ENCODE results near the gene CAMK2A.

The CAMK2A gene

GRCh38 chr5:150264667-150265603 lies 24.6 kb downstream of the CAMK2A start:
- Mint-ChIP-seq H3K4me1 (peaks cover 33% of the 10 kb centered on the region), H3K36me3 (ENCODE audit: low read depth) (no peaks in the 10 kb centered on the region), H3K4me3 (peak overlapping the region in 1 of 3 experiments; percentile 6), H3K27me3 (ENCODE audit: low read depth) (peaks cover 4% of the 10 kb centered on the region), H3K27ac (peak overlapping the region in 2 of 3 experiments; percentile 41 to 69), H3K9me3 (no peaks in the 10 kb centered on the region)
- no peak for TF ChIP-seq CTCF (IDR thresholded peaks at IDR 0.05; ENCODE audit: unreplicated experiment in 3 of 3)

GRCh38 chr5:150263801-150264621 lies 25.6 kb downstream of the CAMK2A start:
- Mint-ChIP-seq H3K36me3 (ENCODE audit: low read depth) (no peaks in the 10 kb centered on the region), H3K27ac (peak overlapping the region in 1 of 3 experiments; percentile 41), H3K9me3 (no peaks in the 10 kb centered on the region), H3K4me1 (peaks cover 33% of the 10 kb centered on the region), H3K4me3 (no peak overlapping the region), H3K27me3 (ENCODE audit: low read depth) (peaks cover 4% of the 10 kb centered on the region)
- no peak for TF ChIP-seq CTCF (IDR thresholded peaks at IDR 0.05; ENCODE audit: unreplicated experiment in 3 of 3)

- H3K4me1 Mint-ChIP-seq, result peaks cover 30% of the 10 kb centered on the region
- peak overlapping the region in 1 of 3 experiments; percentile 41 for H3K27ac Mint-ChIP-seq
- peaks cover 4% of the 10 kb centered on the region for H3K27me3 Mint-ChIP-seq (ENCODE audit: low read depth)
- no peak for TF ChIP-seq CTCF (IDR thresholded peaks at IDR 0.05; ENCODE audit: unreplicated experiment in 3 of 3)
- no peaks in the 10 kb centered on the region for H3K36me3 Mint-ChIP-seq (ENCODE audit: low read depth)
- H3K4me3 Mint-ChIP-seq, result no peak overlapping the region
- H3K9me3 Mint-ChIP-seq, result no peaks in the 10 kb centered on the region
Measured at GRCh38 chr5:150263375-150263775, 26.2 kb downstream of the CAMK2A start.

GRCh38 chr5:150262502-150262901 lies 27.1 kb downstream of the CAMK2A start:
- Mint-ChIP-seq H3K4me3 (no peak overlapping the region), H3K4me1 (peaks cover 25% of the 10 kb centered on the region), H3K9me3 (no peaks in the 10 kb centered on the region), H3K36me3 (ENCODE audit: low read depth) (no peaks in the 10 kb centered on the region), H3K27ac (no peak overlapping the region), H3K27me3 (ENCODE audit: low read depth) (peaks cover 4% of the 10 kb centered on the region)
- no peak for TF ChIP-seq CTCF (IDR thresholded peaks at IDR 0.05; ENCODE audit: unreplicated experiment in 3 of 3)

GRCh38 chr5:150261231-150261630 lies 28.3 kb downstream of the CAMK2A start:
- Mint-ChIP-seq H3K4me1 (peaks cover 17% of the 10 kb centered on the region), H3K36me3 (ENCODE audit: low read depth) (no peaks in the 10 kb centered on the region), H3K27ac (no peak overlapping the region), H3K4me3 (no peak overlapping the region), H3K9me3 (no peaks in the 10 kb centered on the region), H3K27me3 (ENCODE audit: low read depth) (peaks cover 4% of the 10 kb centered on the region)
- no peak for TF ChIP-seq CTCF (IDR thresholded peaks at IDR 0.05; ENCODE audit: unreplicated experiment in 3 of 3)

All from nephron (organoid).